GM12874 (cell line): ENCODE measurements around the gene GCDH.
A peak's percentile ranks its signal among the peaks of the same experiment; 100 is the strongest.

ENCODE experiments used
- CTCF ChIP-seq: IDR thresholded peaks from 2 replicates; pipeline ENCODE4 v1.5.1; 2011; ENCODE audit warnings: low read depth, mild to moderate bottlenecking, control low read depth, low read length, moderate library complexity; ENCODE audit not compliant: insufficient read depth

The GCDH gene

GRCh38 chr19:12890787-12891552 lies at the start of gene GCDH:
GCDH (plus strand) TSS chr19:12891160; CDS start chr19:12891305, 145 bp downstream.
- no peak for TF ChIP-seq CTCF

- no peak for TF ChIP-seq CTCF
Observed at GRCh38 chr19:12842511-12842910, 48.4 kb upstream of the GCDH start.

- TF ChIP-seq CTCF: no peak
Observed at GRCh38 chr19:12843328-12843727, 47.6 kb upstream of the GCDH start.

- no peak for TF ChIP-seq CTCF
Observed at GRCh38 chr19:12843999-12844732, 46.8 kb upstream of the GCDH start.

GRCh38 chr19:12847159-12848139 lies 43.5 kb upstream of the GCDH start:
- peak; percentile 100 for TF ChIP-seq CTCF

GRCh38 chr19:12856653-12857052 lies 34.3 kb upstream of the GCDH start:
- no peak for TF ChIP-seq CTCF
